Stimulated activated CD8-positive, alpha-beta memory T cell treated with anti-CD3 and anti-CD28 coated beads, Interleukin-4, amount 100 ng/mL, for 4 hours (primary cell): ENCODE measurements around the gene ZNF226.
"Not testable (repeated sequence)": the region's sequence is repeated elsewhere in the genome, so short reads cannot be mapped to it uniquely, and the experiment has no call there.

ENCODE experiments used
- DNase-seq, 2 donors: peaks; one replicate each; pipeline ENCODE4 v3.0.0-alpha.2; 2020; ENCODE audit warnings: low read depth in 2 of 2, low spot score in 1 of 2

The ZNF226 gene

DNA sequence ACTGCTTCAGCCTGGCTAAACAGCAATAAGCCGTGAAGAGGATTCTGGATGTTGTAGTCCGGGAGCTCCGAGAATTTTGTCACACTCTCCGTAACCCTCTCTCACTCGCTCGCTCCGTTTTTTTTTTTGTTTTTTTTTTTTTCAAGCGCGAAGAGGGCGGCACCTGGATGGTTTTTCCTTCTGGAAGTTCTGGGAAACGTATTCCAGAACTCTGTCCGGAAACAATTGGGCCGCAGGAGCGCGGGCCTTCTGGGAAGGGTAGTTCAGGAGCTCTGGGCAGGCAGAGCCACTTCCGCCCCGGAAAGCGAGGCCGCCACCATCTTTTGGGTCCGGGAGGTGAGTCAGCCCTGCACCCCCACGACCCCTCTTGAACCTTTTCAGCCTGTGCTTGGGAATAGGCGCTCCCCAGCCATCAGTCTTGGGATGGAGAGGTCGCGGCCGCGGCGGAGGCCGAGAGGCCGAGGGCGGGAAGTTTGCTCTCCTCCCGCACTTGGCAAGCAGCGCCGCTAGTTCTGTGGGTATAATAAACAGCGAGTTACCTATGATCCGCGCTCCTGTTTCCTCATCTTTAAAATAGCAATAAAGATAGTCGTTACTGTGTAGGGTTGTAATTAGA lies 47.5 kb downstream of the ZNF226 start, which contains the start of gene ZNF227:
Gene ZNF227, plus strand, starts transcription at position 283 of the 616 bp plus-strand sequence. CDS start 5,261 bp downstream, outside the sequence.
- peak; percentile 57 to 74 for DNase-seq

DNA sequence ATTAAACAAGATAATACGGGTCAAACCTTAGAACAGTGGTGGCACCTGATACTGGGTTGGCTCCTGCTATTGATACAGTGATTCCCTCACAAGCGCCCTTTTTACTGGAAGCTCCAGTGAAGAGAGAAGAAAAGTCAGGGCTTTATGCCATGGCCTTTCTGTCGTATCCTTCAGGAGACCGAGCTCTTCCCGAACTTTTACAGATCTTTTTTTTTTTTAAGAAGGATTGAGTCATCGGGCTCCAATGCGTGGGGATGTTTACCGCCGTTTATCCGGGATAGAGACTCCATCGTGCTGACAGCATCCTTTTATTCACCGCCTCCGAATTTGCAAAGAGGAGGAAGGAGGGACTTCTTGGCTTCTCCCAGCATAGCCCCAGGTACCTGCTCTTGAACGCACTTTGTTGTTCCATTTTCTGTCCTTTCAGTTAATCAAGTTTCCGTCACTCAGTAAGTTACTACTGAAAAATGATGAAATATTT lies 48.0 kb downstream of the ZNF226 start:
- DNase-seq: no peak

DNA sequence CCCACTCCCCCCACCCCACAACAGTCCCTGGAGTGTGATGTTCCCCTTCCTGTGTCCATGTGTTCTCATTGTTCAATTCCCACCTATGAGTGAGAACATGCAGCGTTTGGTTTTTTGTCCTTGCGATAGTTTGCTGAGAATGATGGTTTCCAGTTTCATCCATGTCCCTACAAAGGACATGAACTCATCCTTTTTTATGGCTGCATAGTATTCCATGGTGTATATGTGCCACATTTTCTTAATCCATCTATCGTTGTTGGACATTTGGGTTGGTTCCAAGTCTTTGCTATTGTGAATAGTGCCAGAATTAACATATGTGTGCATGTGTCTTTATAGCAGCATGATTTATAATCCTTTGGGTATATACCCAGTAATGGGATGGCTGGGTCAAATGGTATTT lies 55.0 kb downstream of the ZNF226 start:
- DNase-seq: not testable (repeated sequence)

DNA sequence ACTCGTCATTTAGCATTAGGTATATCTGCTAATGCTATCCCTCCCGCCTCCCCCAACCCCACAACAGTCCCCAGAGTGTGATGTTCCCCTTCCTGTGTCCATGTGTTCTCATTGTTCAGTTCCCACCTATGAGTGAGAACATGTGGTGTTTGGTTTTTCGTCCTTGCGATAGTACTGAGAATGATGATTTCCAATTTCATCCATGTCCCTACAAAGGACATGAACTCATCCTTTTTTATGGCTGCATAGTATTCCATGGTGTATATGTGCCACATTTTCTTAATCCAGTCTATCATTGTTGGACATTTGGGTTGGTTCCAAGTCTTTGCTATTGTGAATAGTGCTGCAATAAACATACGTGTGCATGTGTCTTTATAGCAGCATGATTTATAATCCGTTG lies 55.9 kb downstream of the ZNF226 start:
- not testable (repeated sequence) for DNase-seq

DNA sequence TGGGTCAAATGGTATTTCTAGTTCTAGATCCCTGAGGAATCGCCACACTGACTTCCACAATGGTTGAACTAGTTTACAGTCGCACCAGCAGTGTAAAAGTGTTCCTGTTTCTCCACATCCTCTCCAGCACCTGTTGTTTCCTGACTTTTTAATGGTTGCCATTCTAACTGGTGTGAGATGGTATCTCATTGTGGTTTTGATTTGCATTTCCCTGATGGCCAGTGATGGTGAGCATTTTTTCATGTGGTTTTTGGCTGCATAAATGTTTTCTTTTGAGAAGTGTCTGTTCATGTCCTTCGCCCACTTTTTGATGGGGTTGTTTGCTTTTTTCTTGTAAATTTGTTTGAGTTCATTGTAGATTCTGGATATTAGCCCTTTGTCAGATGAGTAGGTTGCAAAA lies 56.4 kb downstream of the ZNF226 start:
- not testable (repeated sequence) for DNase-seq
